ENCODE measurements around the gene ASTN1.
A peak's percentile ranks its signal among the peaks of the same experiment; 100 is the strongest.

ASTN1 gene

DNA sequence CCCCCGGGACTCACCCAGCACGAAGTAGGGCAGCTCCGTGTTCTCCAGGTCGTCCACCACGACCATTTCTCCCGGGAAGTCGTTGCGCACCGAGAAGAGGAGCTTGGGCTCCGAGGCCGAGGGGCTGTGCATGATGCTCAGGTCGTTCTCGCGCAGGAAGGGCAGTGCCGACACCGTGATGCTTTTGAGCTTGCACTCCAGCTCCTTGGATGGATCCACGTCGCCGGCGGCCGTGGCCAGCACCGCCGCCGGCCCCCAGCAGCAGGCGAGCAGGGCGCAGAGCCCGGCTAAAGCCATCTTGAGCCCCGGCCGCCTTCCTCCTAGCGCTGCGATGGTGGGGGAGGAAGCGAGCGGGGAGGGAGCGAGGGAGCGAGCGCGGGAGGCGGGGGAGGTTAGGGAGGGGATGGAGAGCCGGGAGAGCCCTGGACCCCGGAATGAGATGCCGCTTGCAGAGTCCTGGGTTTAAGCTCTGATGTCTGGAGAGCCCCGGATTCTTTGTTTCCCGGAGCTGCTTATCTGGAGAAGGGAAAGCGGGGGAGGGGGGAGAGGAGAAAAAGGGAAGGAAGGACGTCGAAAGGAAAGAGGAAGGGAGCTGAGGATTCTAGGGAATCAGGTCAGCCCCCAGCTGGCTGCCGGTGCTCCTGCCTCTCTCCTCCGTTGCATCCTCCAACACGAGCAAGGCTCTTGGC lies at the start of gene ASTN1:
ASTN1 (minus strand) TSS at position 333 of the 689 bp plus-strand sequence; CDS start at position 297, 36 bp downstream.
- peak; percentile 73 for DNase-seq

DNA sequence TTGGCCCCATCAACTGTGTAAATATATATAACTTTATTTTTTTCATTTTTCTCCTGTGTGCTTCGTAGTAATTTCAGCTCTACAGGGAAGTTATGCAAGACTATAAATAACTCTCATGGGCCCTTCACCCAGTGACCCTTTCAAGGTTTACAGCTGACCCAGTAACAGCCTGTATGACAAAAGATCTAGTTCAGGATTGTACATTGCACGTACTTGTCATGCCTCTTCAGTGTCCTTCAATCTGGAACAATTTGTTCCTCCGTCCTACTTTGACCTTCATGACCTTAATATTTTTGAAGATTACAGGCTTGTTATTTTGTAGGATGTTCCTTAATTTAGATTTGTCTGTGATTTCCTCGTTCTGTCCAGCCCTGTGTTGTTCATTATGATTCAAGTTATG lies 46.7 kb upstream of the ASTN1 start:
- DNase-seq = no peak

DNA sequence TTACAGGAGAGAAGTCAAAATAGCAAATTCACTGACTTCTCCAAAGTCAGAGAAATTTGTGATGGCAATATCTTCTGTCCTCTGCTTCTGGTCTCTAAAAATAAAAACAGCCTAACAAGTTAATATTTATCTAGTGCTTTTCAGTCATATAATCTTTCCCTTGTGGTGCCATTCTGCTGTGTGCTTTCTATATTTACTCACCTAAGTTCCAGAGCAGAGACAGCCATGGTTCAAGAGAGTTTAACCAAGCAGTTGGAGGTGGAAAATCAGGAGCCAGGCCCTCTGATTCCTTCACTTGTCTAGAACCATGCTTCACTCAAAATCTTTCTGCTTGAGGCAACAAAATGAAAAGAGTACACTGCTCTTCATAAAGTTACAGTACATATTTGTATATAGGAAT lies 45.6 kb upstream of the ASTN1 start:
- peak; percentile 21 for DNase-seq

DNA sequence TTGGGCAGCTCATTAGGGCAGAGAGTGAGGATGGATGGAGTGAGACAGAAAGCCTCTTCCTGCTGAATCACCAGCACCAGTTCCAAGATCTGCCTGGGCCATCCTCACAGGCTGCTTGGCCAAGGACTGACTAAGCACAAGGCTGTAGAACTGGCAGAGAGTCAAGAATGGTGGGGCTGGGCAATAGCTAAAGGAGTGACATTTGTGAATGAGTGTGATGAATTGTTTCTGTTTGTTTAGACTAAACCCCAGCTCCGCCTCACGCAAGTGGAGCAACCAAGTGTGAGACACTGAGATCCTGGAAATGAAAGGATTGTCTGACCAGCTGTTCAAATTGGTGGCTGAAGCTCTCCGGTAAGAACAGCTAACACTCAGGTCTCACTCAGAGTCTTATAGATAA lies 44.8 kb upstream of the ASTN1 start:
- DNase-seq = peak; percentile 91

DNA sequence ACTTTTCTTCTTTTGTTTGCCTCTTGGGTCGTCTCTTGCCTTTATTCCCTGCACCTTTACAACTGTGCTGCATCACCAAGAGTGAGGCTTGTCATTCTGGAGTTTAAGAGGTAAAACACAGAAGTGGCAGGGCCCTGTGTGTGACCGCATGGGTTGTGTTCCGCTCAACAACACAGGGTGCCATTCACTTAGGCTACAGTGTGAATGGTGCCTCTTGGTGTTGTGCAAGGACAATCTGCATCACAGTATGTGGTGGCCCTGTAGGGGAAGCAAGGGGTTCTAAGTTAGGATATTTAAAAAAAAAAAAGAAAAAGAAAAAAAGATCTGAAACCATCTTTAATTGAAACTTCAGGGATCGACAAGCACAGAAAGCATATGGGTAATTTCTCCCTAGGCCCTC lies 44.4 kb upstream of the ASTN1 start:
- DNase-seq = no peak

DNA sequence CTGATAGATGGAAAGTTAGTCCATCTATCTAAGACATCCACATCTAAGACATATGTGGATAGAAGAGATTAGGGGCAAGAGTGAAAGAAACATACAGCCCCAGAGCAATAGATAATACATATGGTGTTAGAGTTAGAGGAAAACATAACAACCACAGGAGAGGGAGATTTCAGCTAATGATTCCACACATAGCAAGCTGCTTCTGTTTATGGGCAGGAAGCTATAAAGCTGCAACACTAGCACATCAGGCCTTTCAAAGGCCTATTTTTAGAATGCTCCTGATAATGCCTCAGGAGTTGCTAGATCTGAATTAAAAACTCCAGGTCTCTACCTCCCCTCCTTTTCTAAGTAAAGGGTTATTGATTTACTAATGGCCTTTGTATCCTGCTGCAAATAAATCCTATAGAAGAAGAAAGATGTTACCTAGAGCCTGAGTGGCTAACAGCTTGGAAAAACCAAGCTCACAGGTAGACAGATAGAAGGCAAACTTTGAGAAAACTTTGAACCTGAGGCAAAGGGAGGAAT lies 42.4 kb upstream of the ASTN1 start:
- no peak for DNase-seq

DNA sequence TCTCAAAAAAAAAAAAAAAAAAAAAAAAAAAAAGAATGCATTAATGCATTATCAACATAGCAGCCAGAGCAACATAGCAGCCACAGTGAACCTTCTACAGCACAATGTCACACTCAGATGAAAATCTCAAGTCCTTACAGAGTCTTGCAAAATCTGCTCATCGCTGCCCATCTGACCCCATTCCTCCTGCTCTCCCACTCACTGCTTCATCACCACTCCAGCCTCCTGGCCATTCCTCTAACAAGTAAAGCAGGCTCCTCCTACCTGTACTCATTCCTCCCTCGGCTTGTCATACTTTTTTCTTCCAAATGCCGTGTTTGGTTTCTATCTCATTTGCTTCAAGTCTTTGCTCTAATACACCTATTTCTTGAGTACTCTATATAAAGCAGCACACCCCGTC lies 35.8 kb upstream of the ASTN1 start:
- no peak for DNase-seq

DNA sequence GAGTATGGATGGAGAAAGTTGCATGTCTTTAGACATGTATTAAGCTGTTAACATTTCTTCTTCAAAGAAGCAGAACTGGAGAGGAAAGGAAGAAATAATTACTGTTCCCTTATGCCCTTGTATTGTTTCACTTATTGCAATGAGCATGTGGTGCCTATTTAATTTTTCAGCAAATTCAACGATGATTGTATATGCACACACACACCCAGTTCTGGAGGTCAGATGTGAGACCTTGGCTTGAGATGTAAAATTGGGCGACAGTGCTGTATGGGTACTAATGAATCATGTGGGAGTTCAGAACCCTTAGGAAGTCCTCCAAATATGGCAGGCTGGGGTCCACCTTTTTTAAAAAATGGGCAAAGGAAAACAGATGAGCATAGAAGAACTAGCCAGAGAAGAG lies 33.7 kb upstream of the ASTN1 start:
- DNase-seq = no peak

DNA sequence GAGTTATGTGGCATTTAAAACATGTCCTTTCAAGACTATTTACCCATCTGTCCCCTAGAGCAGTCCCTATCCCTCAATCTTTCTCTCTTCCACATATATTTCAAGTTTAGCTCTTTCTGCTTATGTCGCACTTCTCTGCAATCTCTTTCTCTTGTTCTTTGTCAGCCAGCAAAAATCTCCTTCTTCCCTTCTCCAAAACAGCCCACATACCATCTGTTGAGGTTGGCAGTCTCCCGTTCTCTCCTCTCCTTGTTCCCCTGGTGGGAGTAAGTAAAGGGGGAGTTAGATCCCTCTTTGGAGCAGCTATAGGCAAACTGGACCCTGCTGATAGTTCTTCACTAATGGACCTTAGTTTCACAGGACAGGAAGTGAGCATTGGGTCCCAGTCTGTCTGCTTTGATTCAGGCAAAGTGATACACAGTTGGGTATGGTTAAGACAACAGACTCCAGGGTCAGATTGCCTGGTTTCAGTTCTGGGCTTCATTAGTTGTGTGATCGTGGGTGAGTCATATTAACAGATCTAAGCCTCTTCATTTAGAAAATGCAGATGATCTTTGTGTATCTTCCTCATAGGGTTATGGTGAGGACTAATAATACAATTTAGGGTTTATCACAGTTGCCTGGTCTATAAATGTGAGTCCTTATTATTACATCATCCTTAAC lies 25.9 kb upstream of the ASTN1 start:
- DNase-seq = no peak

DNA sequence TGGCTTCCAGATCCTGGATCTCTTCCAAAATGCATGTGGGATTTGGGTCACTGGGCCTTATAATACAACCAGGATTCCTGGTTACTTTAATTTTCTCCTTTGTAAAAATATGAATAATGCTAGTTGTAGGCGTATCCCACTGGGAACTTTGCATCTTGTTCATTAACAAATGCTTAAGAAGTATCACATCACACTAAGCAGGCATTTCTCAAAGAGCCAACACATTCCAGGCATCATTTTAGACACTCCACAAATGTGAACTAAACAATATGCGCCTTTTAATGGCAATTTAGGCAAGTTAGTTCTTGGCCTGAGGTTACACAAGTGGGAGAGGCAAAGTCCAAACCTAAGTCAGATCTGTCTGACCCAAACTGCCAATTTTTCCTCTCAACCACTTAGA lies 22.1 kb upstream of the ASTN1 start:
- DNase-seq = no peak

DNA sequence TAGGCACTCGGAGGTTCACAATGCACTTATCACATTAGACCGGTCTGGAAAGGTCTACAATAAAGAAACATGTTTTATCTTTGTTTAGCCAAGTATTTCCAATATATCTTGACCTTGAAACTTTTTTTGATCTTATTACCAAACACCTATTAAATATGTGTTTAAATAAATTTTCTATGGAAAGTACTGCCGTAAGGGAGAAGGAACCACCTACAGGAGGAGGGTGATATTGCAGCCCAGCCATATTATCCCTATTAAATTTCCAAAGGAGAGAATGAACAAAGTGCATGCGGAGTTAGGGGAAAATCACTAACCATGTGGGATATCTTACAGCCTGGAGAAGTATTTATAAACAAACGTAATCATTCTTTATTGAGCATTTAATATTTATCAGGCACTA lies 20.7 kb upstream of the ASTN1 start:
- no peak for DNase-seq

DNA sequence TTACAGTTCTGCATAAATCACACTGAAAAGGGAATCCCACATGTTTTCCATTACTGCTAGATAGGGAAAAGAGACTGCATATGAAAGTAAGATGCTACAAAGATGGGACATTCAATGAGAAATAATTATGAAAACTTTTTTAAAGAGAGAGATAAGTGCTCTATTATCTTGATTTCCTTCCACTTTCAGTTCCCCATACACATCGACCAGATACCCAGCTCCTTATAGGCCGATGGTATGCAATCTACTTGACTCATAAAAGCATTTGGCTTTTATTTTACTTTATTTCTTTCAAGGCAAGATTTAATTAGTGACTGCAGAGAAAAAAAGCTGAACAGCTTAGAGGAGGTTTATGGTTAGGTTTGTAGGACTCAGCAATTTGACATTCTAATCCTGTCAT lies 19.3 kb upstream of the ASTN1 start:
- DNase-seq = no peak

DNA sequence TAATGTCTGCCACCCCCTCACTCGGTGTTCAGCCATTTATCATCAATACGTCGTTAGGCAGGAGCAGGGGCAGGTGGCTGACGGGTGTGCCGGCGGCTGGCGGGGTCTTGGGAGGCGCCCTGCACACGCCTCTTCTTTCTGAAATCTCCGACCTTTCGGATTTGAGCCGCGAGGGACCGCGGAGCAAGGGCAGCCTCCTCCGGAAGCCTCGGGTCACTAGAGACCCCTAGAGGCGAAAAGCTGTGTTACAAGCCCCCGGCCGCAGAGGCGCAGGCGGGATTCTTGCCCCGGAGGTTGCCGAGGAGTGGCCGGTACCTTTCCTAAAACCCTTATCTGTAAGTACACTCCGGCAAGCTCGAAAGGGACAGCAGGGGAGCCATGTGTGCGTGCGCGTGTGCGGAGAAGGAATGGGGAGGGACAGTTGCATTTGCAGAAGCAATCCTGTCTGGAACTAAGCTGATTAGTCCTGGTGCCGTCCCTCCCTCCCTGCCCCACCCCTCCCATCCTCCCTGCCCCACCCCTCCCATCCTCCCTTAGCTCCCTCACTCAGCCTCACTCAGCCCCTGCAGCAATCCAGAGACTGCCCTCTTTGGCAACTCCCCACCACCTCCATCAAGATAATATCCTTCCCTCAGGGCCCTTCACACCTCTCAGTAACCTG lies 17.2 kb upstream of the ASTN1 start:
- peak; percentile 81 for DNase-seq

DNA sequence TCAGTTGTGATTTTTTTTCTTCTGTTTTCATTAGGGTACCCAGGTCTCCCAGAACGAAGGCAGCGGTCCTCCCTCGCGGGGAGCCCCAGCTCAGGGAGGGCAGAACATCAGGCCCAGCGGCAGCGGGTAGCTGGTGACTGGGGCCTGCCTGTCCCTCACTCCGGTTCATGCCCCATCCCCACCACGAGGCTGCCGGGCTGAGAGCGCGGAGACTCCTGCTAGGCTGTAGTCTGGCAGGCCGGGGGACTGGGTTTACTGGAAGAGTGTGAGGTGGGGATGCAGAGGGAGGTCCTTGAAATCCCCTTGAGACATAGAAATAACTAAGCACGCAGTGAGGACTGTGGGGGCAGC lies 16.7 kb upstream of the ASTN1 start:
- no peak for DNase-seq

DNA sequence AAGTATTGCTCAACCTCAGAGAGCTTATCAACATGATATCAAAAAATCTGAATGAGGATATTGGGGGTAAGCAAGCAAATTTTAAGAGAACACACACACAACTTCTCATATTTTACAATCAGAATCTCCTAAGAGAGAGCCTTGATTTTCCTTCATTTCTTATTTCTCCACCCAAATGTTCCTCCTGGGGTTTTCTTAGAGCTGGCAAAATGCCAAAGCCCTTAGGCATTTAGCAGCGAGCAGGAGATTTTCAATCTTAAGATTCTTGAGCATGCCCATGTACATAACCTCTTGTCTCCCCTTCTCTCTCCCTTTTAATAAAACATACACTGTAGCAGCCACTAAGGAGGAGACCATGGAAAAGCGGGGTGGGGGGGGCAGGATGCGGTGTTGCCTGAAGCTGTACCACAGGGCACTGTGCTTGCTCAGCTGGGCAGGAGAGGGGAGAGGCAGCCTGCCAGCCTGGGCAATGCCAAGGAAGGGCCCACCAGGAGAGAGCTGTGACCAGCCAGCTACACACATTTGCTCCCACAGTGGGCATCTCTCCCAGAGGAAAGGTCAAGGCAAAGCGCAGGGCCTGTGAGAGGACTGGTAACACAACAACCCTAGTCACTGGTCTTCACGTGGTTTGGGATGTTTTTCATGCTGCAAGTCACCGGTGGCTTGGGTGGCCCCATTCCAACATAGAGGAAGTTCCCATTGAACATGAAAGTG lies 10.6 kb upstream of the ASTN1 start:
- DNase-seq = no peak

DNA sequence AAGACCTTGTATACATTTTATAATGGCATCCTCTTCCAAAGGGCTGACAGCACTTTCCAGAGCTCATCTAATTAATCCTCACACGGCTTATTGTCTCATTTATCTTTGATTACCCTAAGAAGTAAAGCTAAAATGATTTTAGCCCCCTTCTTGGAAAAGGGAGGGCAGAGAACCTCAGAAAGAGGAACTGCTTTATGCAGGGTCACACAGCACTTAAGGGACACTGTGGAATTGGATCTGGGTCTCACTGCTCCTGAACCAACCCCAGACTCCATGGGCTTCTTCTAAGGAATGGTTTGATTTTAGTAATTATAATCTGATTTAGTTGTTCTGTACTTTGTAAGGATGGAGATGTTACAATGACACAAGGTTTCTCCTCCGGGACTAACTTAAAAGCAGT lies 9.5 kb upstream of the ASTN1 start:
- DNase-seq = no peak

DNA sequence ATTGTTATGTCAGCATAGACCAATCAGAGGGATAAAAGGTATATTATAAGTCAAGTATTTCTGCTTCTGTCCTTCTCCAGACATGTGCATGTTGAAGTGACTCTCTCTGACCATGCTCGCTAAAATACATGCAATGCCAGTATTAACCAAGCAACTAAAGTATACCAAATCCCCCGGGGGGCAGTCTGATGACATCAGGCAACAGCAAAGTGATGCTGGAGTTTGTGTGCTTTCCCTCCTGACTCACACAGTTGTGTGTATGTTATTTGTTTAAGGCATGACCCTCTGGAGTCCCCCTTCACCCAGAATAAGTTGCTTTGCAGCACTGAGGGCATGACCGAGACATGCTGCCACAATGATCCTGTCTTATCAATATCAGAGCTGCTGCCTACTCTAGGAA lies 8.4 kb upstream of the ASTN1 start:
- no peak for DNase-seq

DNA sequence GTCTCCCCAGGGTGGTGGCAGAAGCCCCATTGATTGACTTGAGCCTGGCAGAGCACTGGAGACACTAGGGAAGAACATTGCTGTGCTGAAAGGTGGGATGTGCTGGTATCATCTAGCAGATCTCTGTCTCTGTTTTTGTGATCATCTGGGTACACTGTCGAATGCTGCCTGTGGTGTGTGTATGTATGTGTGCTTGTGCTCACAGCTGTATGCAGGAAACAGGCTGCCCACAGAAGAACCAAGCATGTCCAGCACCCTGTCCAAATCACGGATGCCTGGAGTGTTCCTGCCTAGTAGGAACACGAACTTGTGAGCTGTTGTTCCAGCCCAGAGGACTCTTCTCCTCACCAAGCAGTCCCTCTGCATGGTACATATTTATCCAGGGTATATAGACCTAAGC lies 7.8 kb upstream of the ASTN1 start:
- no peak for DNase-seq

DNA sequence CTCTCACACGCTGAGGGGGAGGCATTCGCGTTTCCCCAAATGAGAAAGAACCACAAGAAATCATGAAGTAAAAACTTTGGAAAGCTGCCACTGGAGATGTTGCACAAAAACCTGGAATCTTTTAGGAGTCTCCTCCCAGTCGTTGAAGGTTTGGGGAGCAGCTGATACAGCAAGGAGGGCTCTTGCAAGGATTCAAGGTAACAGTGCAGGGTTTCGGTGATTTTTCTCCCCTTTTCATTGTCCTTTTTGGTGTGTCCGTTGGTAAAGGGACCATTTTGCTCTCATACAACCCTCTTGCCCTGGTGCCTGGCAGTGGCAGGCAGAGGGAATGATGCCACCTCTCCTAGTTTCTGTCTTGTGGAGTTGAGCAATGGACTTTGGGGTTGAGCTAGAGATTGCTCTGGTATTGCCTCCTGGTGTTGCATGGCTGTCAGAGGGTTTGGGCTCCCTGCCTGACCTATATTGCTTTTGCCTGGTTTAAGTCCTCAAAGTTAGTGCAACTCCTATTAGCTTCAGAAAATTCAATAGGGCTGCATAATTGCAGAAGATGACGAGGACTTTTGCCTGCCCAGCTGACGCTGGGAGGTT lies 7.1 kb upstream of the ASTN1 start:
- peak; percentile 21 for DNase-seq

DNA sequence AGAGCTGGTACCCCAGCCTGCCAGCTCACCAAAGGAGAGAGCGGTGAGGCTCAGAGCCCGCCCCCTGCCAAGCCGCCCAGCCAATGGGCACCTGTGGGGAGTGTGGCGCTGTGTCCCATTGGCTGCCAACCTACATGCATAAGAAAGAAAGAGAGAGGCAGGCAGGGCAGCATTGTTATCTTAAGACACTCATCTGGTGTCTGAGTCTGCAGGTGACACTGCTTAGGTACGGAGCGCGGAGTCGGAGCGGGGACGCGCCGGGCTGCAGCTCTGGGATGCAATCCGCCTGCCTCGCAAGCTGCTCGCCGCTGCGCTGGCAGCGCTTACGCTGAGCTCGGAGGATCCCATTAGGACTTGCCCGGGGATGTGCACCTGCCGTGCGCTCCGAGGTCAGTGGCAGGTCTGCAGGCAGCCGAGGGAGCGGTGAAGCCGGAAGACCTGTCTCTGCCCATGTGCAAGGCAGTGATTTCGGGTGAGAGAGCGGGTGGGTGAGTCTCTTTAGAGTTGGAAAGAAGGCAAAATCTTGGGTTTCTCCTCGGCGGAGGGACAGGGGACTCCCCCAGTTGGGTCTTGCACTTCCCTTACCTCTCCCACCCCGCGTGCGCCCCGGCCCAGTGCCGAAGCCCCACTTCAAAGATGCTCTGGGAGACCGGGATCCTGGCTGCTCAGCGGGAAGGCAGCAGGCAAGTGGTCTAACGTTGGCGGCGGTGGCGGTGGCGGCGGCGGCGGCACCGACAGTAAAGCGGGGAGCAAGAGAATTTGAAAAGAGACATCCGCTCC lies 6.4 kb upstream of the ASTN1 start, which contains the start of gene BRINP2:
BRINP2 (plus strand) TSS at position 203 of the 780 bp plus-strand sequence. CDS start 58,919 bp downstream, outside the sequence.
- DNase-seq = peak; percentile 95

DNA sequence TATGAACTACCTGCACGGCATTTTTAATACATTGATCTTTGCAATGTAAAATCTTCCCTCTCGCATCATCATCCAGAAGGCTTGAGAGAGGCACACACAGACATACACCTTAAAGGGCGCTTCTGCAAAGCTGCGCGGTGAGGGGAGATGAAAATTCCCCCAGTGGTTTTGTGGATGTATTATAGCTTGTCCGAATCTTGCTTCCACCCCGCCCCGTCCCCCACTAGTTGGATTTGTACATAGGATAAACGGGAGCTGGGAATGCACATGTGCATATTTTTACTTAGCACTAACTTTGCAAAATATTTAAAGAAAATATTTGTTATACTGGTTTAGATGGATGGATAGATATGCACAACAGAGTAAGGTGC lies 542 bp upstream of the ASTN1 start:
- DNase-seq = no peak

DNA sequence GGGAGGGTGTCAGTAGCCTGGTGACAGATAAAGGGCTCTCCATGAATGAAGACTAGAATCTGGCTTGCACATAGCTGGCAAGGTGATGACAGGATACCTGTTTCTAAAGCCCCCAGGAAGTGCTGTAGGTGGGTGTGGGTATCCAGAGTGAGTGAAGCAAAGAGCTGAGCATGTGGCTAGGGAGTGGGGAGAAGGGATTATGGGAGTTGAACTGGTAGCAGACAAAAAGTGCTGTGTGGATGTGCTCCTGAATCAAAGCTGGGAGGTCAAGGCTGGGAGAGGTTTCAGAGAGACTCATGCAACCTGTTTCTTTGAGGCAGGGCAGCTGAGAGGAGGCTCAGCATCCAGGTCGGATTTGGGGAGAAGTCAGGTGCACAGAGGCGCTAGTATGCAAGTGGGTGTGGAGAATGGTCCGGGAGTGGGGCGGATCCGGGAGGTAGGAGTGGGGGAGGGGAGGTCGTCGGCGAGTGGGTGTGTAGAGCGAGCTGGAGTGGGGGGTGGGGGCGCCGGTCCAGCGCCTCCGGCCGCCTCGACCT lies 600 bp downstream of the ASTN1 start:
- peak; percentile 29 for DNase-seq

Measured in NCI-H1092 treated with DMSO at 0.1 percent for 48 hours (cell line).